GM10266 (cell line): Measurements from ENCODE around the gene SYT13.

Source experiments
- DNase-seq: peaks from one replicate; pipeline ENCODE4 v3.0.0; 2012; ENCODE audit errors: extremely low spot score
- CTCF ChIP-seq: IDR thresholded peaks from 2 replicates; pipeline ENCODE4 v1.5.1; 2012; ENCODE audit warnings: mild to moderate bottlenecking, low read depth; ENCODE audit not compliant: control insufficient read depth, insufficient read depth; ENCODE audit errors: missing control alignments

The SYT13 gene

GRCh38 chr11:45218705-45219104 is 67.4 kb downstream of the SYT13 start:
- no peak for TF ChIP-seq CTCF
- DNase-seq: no peak

- DNase-seq: no peak
- no peak for TF ChIP-seq CTCF
Observed at GRCh38 chr11:45217991-45218390, 68.2 kb downstream of the SYT13 start.

GRCh38 chr11:45216901-45217300 is 69.2 kb downstream of the SYT13 start:
- no peak for DNase-seq
- TF ChIP-seq CTCF: no peak

GRCh38 chr11:45216031-45216430 is 70.1 kb downstream of the SYT13 start:
- no peak for TF ChIP-seq CTCF
- DNase-seq: no peak

- no peak for TF ChIP-seq CTCF
- no peak for DNase-seq
Observed at GRCh38 chr11:45215098-45215865, 70.9 kb downstream of the SYT13 start.

- no peak for DNase-seq
- TF ChIP-seq CTCF: no peak
Observed at GRCh38 chr11:45213717-45214116, 72.4 kb downstream of the SYT13 start.

GRCh38 chr11:45213316-45213665 is 72.8 kb downstream of the SYT13 start:
- DNase-seq: no peak
- TF ChIP-seq CTCF: no peak
